Small intestine (tissue), 7 donors: ENCODE results near the gene UVRAG. TPM values are rescaled to one million over a fixed set of nuclear protein-coding genes. Genes with fewer than 3 reads are reported as not detected.

ENCODE experiments used
- DNase-seq, 2 donors: peaks; one replicate each; pipeline versions ENCODE4 v3.0.0 to v3.0.0-alpha.2; 2013
- FAIRE-seq: peaks from 2 replicates; lab custom pipeline; 2012; peaks lifted over from hg19 to GRCh38; lab: Jason Lieb, UNC
- H3K27ac ChIP-seq, 3 donors: one replicate each; pipeline ENCODE4 v1.5.1; 2013; ENCODE audit warnings: low read length in 2 of 3, mild to moderate bottlenecking in 2 of 3, control low read depth in 1 of 3, inconsistent platforms in 1 of 3, low read depth in 1 of 3, moderate library complexity in 1 of 3
- H3K27me3 ChIP-seq, 3 donors: one replicate each; pipeline ENCODE4 v1.6.1; 2013; ENCODE audit warnings: low read length in 3 of 3, inconsistent platforms in 1 of 3; ENCODE audit not compliant: control insufficient read depth in 3 of 3, insufficient read depth in 3 of 3
- H3K36me3 ChIP-seq, 3 donors: one replicate each; pipeline ENCODE4 v1.6.1; 2013; ENCODE audit warnings: low read length in 3 of 3, inconsistent platforms in 1 of 3, low read depth in 1 of 3, mild to moderate bottlenecking in 1 of 3, moderate library complexity in 1 of 3; ENCODE audit not compliant: control insufficient read depth in 3 of 3, insufficient read depth in 2 of 3
- H3K4me1 ChIP-seq, 3 donors: one replicate each; pipeline ENCODE4 v1.6.1; 2013; ENCODE audit warnings: low read length in 2 of 3, inconsistent platforms in 1 of 3, low read depth in 1 of 3, mild to moderate bottlenecking in 1 of 3, moderate library complexity in 1 of 3; ENCODE audit not compliant: control insufficient read depth in 3 of 3, insufficient read depth in 2 of 3
- H3K4me3 ChIP-seq, 3 donors: one replicate each; pipeline ENCODE4 v1.5.1; 2013; ENCODE audit warnings: low read length in 3 of 3, control low read depth in 1 of 3, inconsistent platforms in 1 of 3, low read depth in 1 of 3, mild to moderate bottlenecking in 1 of 3, moderate library complexity in 1 of 3
- H3K9me3 ChIP-seq, 2 donors: one replicate each; pipeline ENCODE4 v1.6.1; 2013; ENCODE audit warnings: low read depth in 1 of 2, low read length in 1 of 2; ENCODE audit not compliant: control insufficient read depth in 2 of 2, insufficient read depth in 1 of 2
- WGBS, 3 donors: extraction: QIAGEN DNeasy Blood & Tissue Kit; methylation state at CpG; one replicate each; pipeline ENCODE4 v1.1.7; 2013; 5-methylcytosine and 5-hydroxymethylcytosine counted together
- polyA plus RNA-seq, 4 donors: library from polyadenylated mRNA; stranded (reverse) in 3 of 4; unstranded in 1 of 4; fragments of 200-250 nt in 3 of 4; fragments of 120-200 nt in 1 of 4; gene quantifications; one replicate each; pipeline versions ENCODE4 v1.2.1 to v1.2.3, GENCODE V29; 2013
- donor health status: healthy with polysubstance abuse.
- donor health status: control.
- donor health status: control.
- donor health status: Bipolar disorder and iron deficiency.
- donor health status: healthy.

The UVRAG gene
- polyA plus RNA-seq, 4 donors = 5.4 to 13.2 (median 7.1) TPM

DNA sequence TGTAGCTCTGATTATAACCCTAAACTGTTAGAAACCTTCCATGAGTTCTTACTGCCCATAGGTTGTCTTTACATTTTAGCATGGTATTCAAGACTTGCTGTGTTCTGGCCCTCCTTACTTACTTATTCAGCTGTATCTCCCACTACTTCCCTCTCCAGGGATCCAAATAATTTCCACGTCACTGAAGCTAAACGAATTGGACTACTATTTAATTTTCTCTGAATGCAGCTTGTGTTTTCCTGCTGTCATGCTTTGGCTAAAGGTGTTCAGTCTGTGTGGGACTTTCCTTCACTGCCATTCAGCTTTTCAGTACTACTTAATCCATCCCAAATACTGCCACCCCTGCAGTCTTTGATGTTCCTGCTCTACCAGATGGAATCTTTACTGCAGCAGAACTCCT is 88.3 kb downstream of the UVRAG start:
- Histone ChIP-seq H3K27me3 (no peaks in the 10 kb centered on the region), H3K4me3 (no peak overlapping the region), H3K4me1 (peaks cover 0 to 2% (median 0%) of the 10 kb centered on the region in 3 donors), H3K9me3 (no peaks in the 10 kb centered on the region), H3K27ac (no peak overlapping the region), H3K36me3 (peaks cover 0 to 1% (median 0%) of the 10 kb centered on the region in 3 donors)
- FAIRE-seq = no peak
- whole genome bisulfite sequencing, 3 donors = 35 to 49% (median 44%) methylated on average over 2 of the region's 2 CpGs
- DNase-seq = no peak

DNA sequence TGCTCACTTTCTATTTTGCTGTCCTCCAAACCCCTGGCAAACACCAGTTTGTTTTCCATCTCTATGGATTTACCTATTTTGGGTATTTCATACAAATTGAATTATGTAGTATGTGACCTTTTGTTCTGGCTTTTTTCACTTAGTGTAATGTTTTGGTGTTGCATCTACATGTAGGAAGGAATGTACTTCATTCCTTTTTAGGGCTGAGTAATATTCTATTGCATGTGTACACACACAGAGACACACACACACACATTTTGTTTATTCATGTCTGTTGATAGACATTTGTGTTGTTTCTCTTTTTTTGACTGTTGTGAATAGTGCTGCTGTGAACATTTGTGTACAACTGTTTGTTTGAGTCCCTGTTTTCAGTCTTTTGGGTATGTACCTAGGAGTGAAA is 90.4 kb downstream of the UVRAG start:
- H3K4me3 ChIP-seq = no peak overlapping the region
- H3K27ac ChIP-seq = no peak overlapping the region
- no peak for FAIRE-seq
- H3K4me1 ChIP-seq = peaks cover 0 to 2% (median 0%) of the 10 kb centered on the region in 3 donors
- no peak for DNase-seq
- H3K36me3 ChIP-seq = peaks cover 0 to 1% (median 0%) of the 10 kb centered on the region in 3 donors
- H3K27me3 ChIP-seq = no peaks in the 10 kb centered on the region
- no peaks in the 10 kb centered on the region for H3K9me3 ChIP-seq

DNA sequence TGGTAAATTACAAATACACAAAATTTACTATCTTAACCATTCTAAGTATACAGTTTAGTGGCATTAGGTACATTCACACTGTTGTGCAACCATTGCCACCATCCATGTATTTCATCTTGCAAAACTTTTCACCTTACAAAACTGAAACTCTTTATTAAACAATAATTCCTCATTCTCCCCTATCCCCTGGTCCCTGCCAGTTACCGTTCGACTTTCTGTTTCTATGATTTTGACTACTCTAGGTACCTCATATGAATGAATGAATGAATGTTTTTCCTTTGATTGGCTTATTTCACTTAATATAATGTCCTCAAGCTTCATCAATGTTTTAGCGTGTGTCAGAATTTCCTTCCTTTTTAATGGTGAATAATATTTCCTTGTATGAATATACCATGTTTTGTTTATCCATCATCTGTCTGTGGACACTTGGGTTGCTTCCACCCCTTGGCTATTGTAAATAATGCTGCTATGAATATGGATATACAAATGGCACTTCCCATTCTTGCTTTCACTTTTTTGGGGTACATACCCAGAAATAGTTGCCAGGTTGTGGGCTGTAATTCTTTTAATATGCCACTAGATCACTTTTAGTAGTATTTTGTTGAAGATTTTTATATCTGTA is 93.0 kb downstream of the UVRAG start:
- Histone ChIP-seq H3K27ac (no peak overlapping the region), H3K27me3 (no peaks in the 10 kb centered on the region), H3K9me3 (no peaks in the 10 kb centered on the region), H3K4me3 (no peak overlapping the region), H3K36me3 (peaks cover 0 to 4% (median 0%) of the 10 kb centered on the region in 3 donors), H3K4me1 (peaks cover 0 to 2% (median 0%) of the 10 kb centered on the region in 3 donors)
- FAIRE-seq (no peak), DNase-seq (no peak)
- 83 to 94% (median 85%) methylated on average over 3 of the region's 3 CpGs for WGBS, 3 donors

DNA sequence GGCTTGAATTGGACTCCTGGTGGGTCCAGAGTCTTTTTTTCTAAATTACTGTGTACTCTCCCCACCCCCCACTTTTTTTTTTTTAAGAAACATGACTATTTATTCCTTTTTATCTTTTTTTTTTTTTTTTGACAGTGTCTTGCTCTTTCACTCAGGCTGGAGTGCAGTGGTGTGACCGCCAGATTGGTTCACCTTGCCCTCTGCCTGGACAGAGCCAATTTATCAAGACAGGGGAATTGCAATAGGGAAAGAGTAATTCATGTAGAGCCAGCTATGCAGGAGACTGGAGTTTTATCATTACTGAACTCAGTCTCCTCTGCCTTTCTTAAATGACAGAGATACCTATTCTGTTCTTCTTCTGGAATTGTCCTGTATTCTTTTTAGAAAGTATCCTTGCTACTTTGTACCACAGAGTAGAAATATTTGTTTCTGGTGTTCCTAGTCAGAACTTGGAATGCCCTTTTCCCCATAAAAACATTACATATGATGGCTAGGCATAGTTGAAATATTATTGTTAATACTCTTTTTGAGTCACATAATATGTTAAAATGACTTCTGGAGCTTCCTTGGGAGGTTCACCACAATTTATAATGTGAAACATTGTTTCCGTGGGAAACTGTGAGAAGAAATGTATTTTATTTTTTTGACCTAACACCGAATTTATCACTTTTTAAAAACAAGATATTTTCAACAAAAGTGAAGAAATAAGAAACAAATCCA is 95.6 kb downstream of the UVRAG start:
- Histone ChIP-seq H3K4me3 (no peak overlapping the region), H3K9me3 (no peaks in the 10 kb centered on the region), H3K27me3 (no peaks in the 10 kb centered on the region), H3K4me1 (no peaks in the 10 kb centered on the region), H3K36me3 (peaks cover 0 to 4% (median 2%) of the 10 kb centered on the region in 3 donors), H3K27ac (no peak overlapping the region)
- 96 to 98% (median 96%) methylated on average over 3 of the region's 3 CpGs for WGBS, 3 donors
- FAIRE-seq (no peak), DNase-seq (no peak)

DNA sequence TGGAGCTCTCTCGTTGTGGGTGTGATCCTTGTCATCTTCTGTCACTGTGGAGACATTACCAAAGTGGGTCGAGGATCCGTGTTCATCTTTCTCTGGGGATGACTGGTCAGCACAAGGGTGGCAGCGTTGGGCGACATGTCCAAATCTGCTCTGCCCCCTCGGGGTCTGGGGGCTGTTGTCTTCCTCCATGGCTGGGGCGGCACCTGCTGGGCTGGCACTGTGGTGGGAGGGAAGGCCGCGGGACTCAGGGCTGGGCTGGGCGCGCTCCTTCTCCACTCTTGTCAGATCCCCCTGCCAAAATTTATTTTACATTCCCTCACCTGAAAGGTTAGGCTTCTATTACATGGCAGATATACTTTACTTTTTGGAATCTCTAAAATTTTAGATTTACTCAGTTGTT is 96.4 kb downstream of the UVRAG start:
- Histone ChIP-seq H3K4me3 (no peak overlapping the region), H3K27ac (no peak overlapping the region), H3K4me1 (no peaks in the 10 kb centered on the region), H3K36me3 (peaks cover 0 to 4% (median 2%) of the 10 kb centered on the region in 3 donors), H3K27me3 (no peaks in the 10 kb centered on the region), H3K9me3 (no peaks in the 10 kb centered on the region)
- WGBS, 3 donors = 92 to 97% (median 96%) methylated on average over 11 of the region's 11 CpGs
- no peak for DNase-seq
- FAIRE-seq = no peak

DNA sequence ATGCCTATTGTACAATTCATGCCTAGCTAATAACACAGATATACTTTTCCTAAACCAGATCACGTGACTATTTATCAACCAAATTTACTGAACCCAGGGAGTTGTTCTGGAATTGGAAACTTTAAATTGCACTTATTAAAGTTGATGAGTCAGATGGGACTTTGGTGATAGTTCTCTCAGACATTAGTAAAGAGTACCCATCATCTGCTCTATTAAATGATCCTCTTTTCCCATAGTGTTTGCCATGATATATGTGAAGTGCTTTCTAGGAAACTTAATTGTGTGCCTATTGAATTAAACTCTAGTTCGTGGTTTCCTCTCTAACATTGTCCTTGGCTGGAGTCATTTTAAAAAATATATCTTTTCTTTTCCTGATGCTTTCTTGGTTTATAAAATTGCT is 99.0 kb downstream of the UVRAG start:
- no peak for FAIRE-seq
- Histone ChIP-seq H3K27ac (no peak overlapping the region), H3K4me1 (peaks cover 0 to 15% (median 0%) of the 10 kb centered on the region in 3 donors), H3K27me3 (no peaks in the 10 kb centered on the region), H3K4me3 (no peak overlapping the region), H3K36me3 (peaks cover 0 to 4% (median 2%) of the 10 kb centered on the region in 3 donors), H3K9me3 (no peaks in the 10 kb centered on the region)
- 88 to 99% (median 91%) methylated on average over 2 of the region's 2 CpGs for WGBS, 3 donors
- no peak for DNase-seq

DNA sequence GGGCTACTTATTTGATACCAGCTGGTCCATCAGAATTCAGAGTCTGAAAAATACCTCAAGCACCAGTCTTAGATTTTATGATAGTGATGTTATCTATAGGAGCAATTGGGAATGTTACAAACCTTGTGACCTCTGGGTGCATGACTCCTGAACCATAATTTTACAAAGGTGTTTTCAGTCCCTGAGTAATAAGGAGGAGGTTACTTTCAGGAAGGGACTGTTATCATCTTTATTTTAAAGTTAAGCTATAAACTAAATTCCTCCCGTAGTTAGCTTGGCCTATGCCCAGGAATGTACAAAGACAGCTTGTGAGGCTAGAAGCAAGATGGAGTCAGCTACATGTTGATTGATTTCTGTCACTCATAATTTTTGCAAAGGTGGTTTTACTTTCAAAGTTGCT is 101.9 kb downstream of the UVRAG start:
- DNase-seq = peak; percentile 28 to 47
- Histone ChIP-seq H3K27ac (peak overlapping the region in 1 of 3 donors; percentile 46), H3K27me3 (no peaks in the 10 kb centered on the region), H3K4me3 (no peak overlapping the region), H3K9me3 (no peaks in the 10 kb centered on the region), H3K4me1 (peaks cover 0 to 23% (median 0%) of the 10 kb centered on the region in 3 donors), H3K36me3 (peaks cover 0 to 2% (median 2%) of the 10 kb centered on the region in 3 donors)
- no peak for FAIRE-seq
- 23 to 73% (median 65%) methylated on average over 1 of the region's 1 CpG for WGBS, 3 donors

DNA sequence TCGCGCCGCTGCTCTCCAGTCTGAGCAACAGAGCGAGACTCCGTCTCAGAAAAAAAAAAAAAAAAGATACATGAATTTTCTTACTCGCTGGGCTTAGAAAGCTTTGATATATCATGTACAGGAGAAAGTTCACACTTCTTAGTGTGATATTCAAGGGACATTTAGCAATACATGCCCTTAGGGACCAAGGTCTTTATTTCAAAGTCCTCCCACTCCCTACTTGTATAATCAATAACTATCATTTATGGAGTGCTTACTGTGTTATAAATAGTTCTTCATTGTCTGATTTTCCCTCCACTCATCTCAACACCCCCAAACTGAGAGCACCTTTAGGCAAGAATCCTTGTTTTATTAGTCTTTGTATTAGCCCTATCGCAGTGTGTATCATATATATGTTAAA is 103.3 kb downstream of the UVRAG start:
- Histone ChIP-seq H3K27me3 (no peaks in the 10 kb centered on the region), H3K36me3 (peaks cover 0 to 2% (median 0%) of the 10 kb centered on the region in 3 donors), H3K4me1 (peaks cover 0 to 23% (median 0%) of the 10 kb centered on the region in 3 donors), H3K27ac (peak overlapping the region in 1 of 3 donors; percentile 46), H3K4me3 (no peak overlapping the region), H3K9me3 (no peaks in the 10 kb centered on the region)
- 28 to 72% (median 47%) methylated on average over 7 of the region's 7 CpGs for WGBS, 3 donors
- FAIRE-seq (no peak), DNase-seq (peak; percentile 72 to 87)
